Activated naive CD4-positive, alpha-beta T cell (primary cell): ENCODE results near the gene RBP3.

Experiments
- DNase-seq, 4 experiments: peaks; one replicate each; lab custom pipeline; 2025; lab: John Stamatoyannopoulos, UW

Gene RBP3

GRCh38 chr10:47358457-47358856 lies 10.3 kb downstream of the RBP3 start:
- no peak for DNase-seq

GRCh38 chr10:47359101-47359500 lies 10.9 kb downstream of the RBP3 start:
- no peak for DNase-seq

GRCh38 chr10:47359626-47360418 lies 11.7 kb downstream of the RBP3 start:
- no peak for DNase-seq

GRCh38 chr10:47360419-47361040 lies 12.4 kb downstream of the RBP3 start:
- no peak for DNase-seq

- DNase-seq: no peak
Observed at GRCh38 chr10:47361293-47361692, 13.1 kb downstream of the RBP3 start.

GRCh38 chr10:47362199-47362598 lies 14.0 kb downstream of the RBP3 start:
- no peak for DNase-seq

GRCh38 chr10:47363781-47364180 lies 15.6 kb downstream of the RBP3 start:
- DNase-seq: no peak

- no peak for DNase-seq
Observed at GRCh38 chr10:47364366-47364765, 16.2 kb downstream of the RBP3 start.

GRCh38 chr10:47364911-47365310 lies 16.7 kb downstream of the RBP3 start:
- no peak for DNase-seq

GRCh38 chr10:47365431-47366180 lies 17.4 kb downstream of the RBP3 start:
- DNase-seq: no peak

GRCh38 chr10:47366181-47366631 lies 18.0 kb downstream of the RBP3 start:
- DNase-seq: no peak

GRCh38 chr10:47366731-47367460 lies 18.7 kb downstream of the RBP3 start:
- no peak for DNase-seq

- DNase-seq: no peak
Observed at GRCh38 chr10:47367646-47368045, 19.5 kb downstream of the RBP3 start.

GRCh38 chr10:47368431-47369180 lies 20.4 kb downstream of the RBP3 start:
- no peak for DNase-seq

GRCh38 chr10:47369251-47369894 lies 21.2 kb downstream of the RBP3 start:
- DNase-seq: no peak

GRCh38 chr10:47370015-47370767 lies 22.0 kb downstream of the RBP3 start:
- DNase-seq: no peak

GRCh38 chr10:47370878-47371277 lies 22.7 kb downstream of the RBP3 start:
- no peak for DNase-seq

- DNase-seq: no peak
Observed at GRCh38 chr10:47371629-47372485, 23.7 kb downstream of the RBP3 start.

GRCh38 chr10:47372726-47373125 lies 24.6 kb downstream of the RBP3 start:
- DNase-seq: no peak
